Measurements from ENCODE around the gene ESYT2. TPM values are rescaled to one million over a fixed set of nuclear protein-coding genes. Genes with fewer than 3 reads are reported as not detected.

Gene ESYT2
- total and polyA plus RNA-seq, 2 experiments from 2014 or later = 15.8 to 40.3 TPM

- TF ChIP-seq CTCF (IDR thresholded peaks at IDR 0.05; ENCODE audit: low read depth, low read length) = no peak
- H3K27me3 ChIP-seq = no peaks in the 10 kb centered on the region
- H3K4me1 ChIP-seq (ENCODE audit: low read depth) = no peaks in the 10 kb centered on the region
- DNase-seq (ENCODE audit: low read depth in 1 of 2, low spot score in 1 of 2) = no peak
- no peaks in the 10 kb centered on the region for H3K9me3 ChIP-seq (ENCODE audit: low read depth)
- no peak overlapping the region for H3K4me3 ChIP-seq
- no peak overlapping the region for H3K27ac ChIP-seq
- peaks cover 3% of the 10 kb centered on the region for H3K36me3 ChIP-seq
These were observed 30.6 kb downstream of the ESYT2 start for GRCh38 chr7:158798741-158799140.

GRCh38 chr7:158796667-158797066 lies 32.6 kb downstream of the ESYT2 start:
- no peak for TF ChIP-seq CTCF (IDR thresholded peaks at IDR 0.05; ENCODE audit: low read depth, low read length)
- DNase-seq (ENCODE audit: low read depth in 1 of 2, low spot score in 1 of 2) = no peak
- no peak overlapping the region for H3K27ac ChIP-seq
- H3K27me3 ChIP-seq = no peaks in the 10 kb centered on the region
- no peak overlapping the region for H3K4me3 ChIP-seq
- no peaks in the 10 kb centered on the region for H3K9me3 ChIP-seq (ENCODE audit: low read depth)
- peaks cover 3% of the 10 kb centered on the region for H3K36me3 ChIP-seq
- no peaks in the 10 kb centered on the region for H3K4me1 ChIP-seq (ENCODE audit: low read depth)

GRCh38 chr7:158795272-158795671 lies 34.0 kb downstream of the ESYT2 start:
- peaks cover 10% of the 10 kb centered on the region for H3K36me3 ChIP-seq
- H3K27me3 ChIP-seq = no peaks in the 10 kb centered on the region
- H3K27ac ChIP-seq = no peak overlapping the region
- no peak for TF ChIP-seq CTCF (IDR thresholded peaks at IDR 0.05; ENCODE audit: low read depth, low read length)
- DNase-seq (ENCODE audit: low read depth in 1 of 2, low spot score in 1 of 2) = no peak
- no peaks in the 10 kb centered on the region for H3K4me1 ChIP-seq (ENCODE audit: low read depth)
- no peak overlapping the region for H3K4me3 ChIP-seq
- no peaks in the 10 kb centered on the region for H3K9me3 ChIP-seq (ENCODE audit: low read depth)

GRCh38 chr7:158791107-158791506 lies 38.2 kb downstream of the ESYT2 start:
- no peak overlapping the region for H3K27ac ChIP-seq
- no peaks in the 10 kb centered on the region for H3K4me1 ChIP-seq (ENCODE audit: low read depth)
- no peaks in the 10 kb centered on the region for H3K9me3 ChIP-seq (ENCODE audit: low read depth)
- TF ChIP-seq CTCF (IDR thresholded peaks at IDR 0.05; ENCODE audit: low read depth, low read length) = no peak
- H3K4me3 ChIP-seq = no peak overlapping the region
- peaks cover 21% of the 10 kb centered on the region for H3K36me3 ChIP-seq
- no peaks in the 10 kb centered on the region for H3K27me3 ChIP-seq
- no peak for DNase-seq (ENCODE audit: low read depth in 1 of 2, low spot score in 1 of 2)

GRCh38 chr7:158789842-158790241 lies 39.5 kb downstream of the ESYT2 start:
- H3K9me3 ChIP-seq (ENCODE audit: low read depth) = no peaks in the 10 kb centered on the region
- peaks cover 19% of the 10 kb centered on the region for H3K36me3 ChIP-seq
- H3K27ac ChIP-seq = no peak overlapping the region
- no peak for DNase-seq (ENCODE audit: low read depth in 1 of 2, low spot score in 1 of 2)
- H3K27me3 ChIP-seq = no peaks in the 10 kb centered on the region
- H3K4me1 ChIP-seq (ENCODE audit: low read depth) = no peaks in the 10 kb centered on the region
- TF ChIP-seq CTCF (IDR thresholded peaks at IDR 0.05; ENCODE audit: low read depth, low read length) = no peak
- no peak overlapping the region for H3K4me3 ChIP-seq

GRCh38 chr7:158786898-158787297 lies 42.4 kb downstream of the ESYT2 start:
- H3K27ac ChIP-seq = no peak overlapping the region

More at GRCh38 chr7:158786898-158787297, 42.4 kb downstream of the ESYT2 start:
- Histone ChIP-seq H3K9me3 (ENCODE audit: low read depth) (no peaks in the 10 kb centered on the region), H3K27me3 (no peaks in the 10 kb centered on the region), H3K4me3 (no peak overlapping the region), H3K36me3 (peaks cover 19% of the 10 kb centered on the region), H3K4me1 (ENCODE audit: low read depth) (peaks cover 4% of the 10 kb centered on the region)
- TF ChIP-seq CTCF (IDR thresholded peaks at IDR 0.05; ENCODE audit: low read depth, low read length) = no peak
- no peak for DNase-seq (ENCODE audit: low read depth in 1 of 2, low spot score in 1 of 2)

Data from cardiac muscle cell (in vitro differentiated cells and primary cell).